Fibroblast of the aortic adventitia (primary cell): Measurements from ENCODE around the gene ADGRG1. TPM values are rescaled to one million over a fixed set of nuclear protein-coding genes. Genes with fewer than 3 reads are reported as not detected.

Experiments
- DNase-seq: peaks from one replicate; pipeline ENCODE4 v3.0.0-alpha.2; 2010; ENCODE audit warnings: low read depth
- H3K4me3 ChIP-seq: 2 replicates; pipeline ENCODE4 v1.5.1; 2011; ENCODE audit warnings: low read depth, mild to moderate bottlenecking, control low read depth, low read length, moderate library complexity
- total RNA-seq: library from RNA; depleted of rRNA; stranded (reverse); fragments of >200 nt; gene quantifications from 2 replicates; pipeline ENCODE4 v1.2.3, GENCODE V29; 2012; ENCODE audit warnings: low replicate concordance
- TF ChIP-seq, protein P1 (sequence below): IDR thresholded peaks from 2 replicates; pipeline ENCODE4 v1.5.1; 2011; ENCODE audit warnings: mild to moderate bottlenecking, low read length, control low read depth, inconsistent platforms; ENCODE audit not compliant: insufficient read depth

ADGRG1 gene
- total RNA-seq, 1 donor, result 9.8 TPM

DNA sequence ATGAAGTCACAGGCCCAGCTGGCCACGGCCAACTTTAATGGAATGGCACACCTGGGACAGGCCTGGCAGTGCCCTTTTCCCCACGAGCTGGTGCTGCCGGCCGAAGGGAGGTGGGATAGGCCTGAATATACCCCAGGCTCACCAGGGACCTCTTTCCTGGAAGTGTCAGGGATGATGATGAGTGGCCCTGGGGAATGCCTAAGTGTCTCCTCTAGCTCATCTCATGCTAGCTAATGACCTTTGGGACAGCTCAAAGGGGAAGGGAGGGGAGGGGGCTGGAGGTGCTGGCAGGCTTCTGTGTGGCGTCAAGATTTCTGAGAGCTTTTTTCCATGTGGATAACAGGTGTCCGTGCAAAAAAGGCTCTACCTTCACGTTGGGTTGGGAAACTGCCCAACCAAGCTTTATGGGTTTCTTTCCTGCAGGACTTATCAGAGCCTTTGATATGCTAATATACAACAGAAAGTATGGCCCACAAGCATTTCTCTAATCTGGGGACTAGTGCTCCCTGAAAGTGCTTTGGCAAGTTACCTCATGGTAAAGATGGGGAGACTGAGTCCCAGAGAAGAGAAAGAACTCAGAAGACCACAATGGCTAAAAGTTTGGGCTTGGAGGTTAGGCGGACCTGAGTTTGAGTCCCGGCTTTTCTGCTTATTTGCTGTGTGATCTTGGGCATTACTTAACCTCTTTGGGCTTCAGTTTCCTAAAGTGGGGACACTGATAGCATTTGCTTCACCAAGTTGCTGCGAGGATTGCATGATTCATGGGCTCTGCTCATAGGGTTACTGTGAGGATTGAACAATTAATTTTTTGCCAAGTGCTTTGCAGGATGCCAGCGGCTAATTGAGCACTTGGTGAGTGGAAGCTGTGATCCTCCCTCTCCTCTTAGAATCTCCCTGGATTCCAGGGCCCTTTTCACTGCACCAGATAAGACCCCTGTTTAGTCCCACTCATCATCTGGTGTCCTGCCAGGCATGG lies 14.0 kb downstream of the ADGRG1 start:
- TF ChIP-seq, protein P1, sequence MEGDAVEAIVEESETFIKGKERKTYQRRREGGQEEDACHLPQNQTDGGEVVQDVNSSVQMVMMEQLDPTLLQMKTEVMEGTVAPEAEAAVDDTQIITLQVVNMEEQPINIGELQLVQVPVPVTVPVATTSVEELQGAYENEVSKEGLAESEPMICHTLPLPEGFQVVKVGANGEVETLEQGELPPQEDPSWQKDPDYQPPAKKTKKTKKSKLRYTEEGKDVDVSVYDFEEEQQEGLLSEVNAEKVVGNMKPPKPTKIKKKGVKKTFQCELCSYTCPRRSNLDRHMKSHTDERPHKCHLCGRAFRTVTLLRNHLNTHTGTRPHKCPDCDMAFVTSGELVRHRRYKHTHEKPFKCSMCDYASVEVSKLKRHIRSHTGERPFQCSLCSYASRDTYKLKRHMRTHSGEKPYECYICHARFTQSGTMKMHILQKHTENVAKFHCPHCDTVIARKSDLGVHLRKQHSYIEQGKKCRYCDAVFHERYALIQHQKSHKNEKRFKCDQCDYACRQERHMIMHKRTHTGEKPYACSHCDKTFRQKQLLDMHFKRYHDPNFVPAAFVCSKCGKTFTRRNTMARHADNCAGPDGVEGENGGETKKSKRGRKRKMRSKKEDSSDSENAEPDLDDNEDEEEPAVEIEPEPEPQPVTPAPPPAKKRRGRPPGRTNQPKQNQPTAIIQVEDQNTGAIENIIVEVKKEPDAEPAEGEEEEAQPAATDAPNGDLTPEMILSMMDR, result no peak
- no peak overlapping the region for H3K4me3 ChIP-seq
- DNase-seq, result peak; percentile 24

- peak; percentile 62 for DNase-seq
- no peak overlapping the region for H3K4me3 ChIP-seq
- TF ChIP-seq, protein P1, result no peak
These were observed 14.9 kb downstream of the ADGRG1 start for GRCh38 chr16:57643147-57643874.

DNA sequence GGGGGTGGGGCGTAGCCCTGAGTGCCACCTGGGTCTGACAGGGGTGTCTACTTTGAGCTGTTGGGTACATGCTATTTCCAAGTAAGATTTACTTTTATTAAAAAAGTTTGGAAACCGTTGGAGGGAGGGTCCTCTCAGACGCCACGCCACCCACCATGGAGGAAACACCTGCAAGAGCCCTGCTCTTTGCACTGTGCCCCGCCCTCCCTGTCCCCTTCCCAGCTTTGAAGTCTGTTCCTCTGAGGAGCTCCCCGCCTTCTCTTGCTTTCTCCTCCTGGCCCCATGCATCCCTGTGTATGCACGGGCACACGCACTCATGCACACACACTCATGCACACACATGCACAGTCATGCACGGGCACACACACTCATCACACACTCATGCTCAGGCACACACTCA lies 15.5 kb downstream of the ADGRG1 start:
- DNase-seq, result no peak
- TF ChIP-seq, protein P1, result no peak
- H3K4me3 ChIP-seq, result no peak overlapping the region

DNA sequence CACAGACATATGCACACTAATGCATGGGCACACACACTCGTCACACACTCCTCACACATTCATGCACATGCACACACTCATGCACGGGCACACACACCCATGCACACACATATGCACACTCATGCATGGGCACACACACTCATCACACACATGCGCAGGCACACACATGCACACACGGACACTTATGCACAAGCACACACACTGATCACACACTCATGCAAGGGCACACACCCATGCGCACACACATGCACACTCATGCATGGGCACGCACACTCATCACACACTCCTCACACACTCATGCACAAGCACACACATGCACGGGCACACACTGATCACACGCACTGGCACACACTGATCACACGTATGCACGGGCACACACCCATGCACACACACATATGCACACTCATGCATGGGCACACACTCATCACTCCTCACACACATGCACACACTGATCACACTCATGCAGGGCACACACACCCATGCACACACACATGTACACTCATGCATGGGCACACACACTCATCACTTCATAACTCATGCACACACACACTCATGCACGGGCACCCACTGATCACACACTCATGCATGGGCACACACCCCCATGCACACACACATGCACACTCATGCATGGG lies 16.1 kb downstream of the ADGRG1 start:
- H3K4me3 ChIP-seq, result no peak overlapping the region
- TF ChIP-seq, protein P1, result no peak
- no peak for DNase-seq

DNA sequence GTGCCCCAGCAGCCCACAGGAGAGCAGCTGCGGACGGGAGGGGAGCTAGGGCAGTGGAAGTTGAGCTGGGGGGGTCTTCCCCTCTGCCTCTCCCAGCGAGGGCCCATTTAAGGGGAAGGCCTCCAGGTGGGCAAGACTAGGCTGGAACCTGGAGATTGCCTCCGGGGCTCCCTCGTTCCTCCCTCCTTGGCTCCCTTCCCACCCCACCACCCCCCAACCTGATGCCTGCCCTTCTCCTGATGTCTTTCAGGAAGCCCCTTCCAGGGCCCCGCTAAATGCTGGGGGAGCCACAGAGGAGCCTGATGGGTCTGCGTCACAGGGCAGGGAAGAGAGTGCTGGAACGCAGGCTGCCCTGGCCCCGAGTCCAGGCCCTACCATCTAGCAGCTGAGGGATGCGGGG lies 16.7 kb downstream of the ADGRG1 start:
- H3K4me3 ChIP-seq, result no peak overlapping the region
- no peak for DNase-seq
- TF ChIP-seq, protein P1, result no peak

DNA sequence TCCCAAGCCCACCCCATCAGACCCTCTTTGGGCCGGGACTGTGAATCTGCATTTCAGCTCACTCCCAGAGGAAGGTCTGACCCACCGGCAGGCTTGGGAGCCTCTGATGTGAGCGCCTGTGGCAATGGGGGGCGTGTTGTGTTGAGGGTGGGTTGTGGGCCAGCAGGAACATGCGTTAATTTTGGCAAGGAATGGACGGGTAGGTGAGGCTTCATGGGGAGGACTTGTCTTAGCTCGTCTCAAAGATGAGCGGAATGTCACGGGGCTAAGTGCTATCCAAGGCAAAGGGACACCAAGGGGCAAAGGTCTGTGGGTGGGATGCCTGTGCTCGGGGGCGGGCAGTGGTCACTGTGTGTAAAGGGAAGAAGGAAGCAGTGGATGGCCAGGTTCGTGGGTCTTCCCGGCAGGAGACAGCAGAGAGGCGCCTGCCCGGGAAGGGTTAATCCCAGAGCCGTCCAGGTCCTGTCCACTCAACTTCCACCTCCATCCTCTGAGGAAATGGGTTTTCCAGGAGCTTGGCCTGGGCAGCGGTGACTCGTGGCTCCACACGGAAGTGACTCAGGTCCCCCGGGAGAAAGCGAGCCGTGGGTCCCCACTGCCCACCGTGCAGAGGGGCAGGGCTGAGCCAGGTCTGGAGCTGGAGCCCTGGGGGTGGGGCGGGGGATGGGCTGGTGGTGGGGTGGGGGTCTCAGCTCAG lies 17.4 kb downstream of the ADGRG1 start:
- DNase-seq, result peak; percentile 72
- TF ChIP-seq, protein P1, result no peak
- H3K4me3 ChIP-seq, result no peak overlapping the region
